ENCODE data around the gene SERPINE3.
A peak's percentile ranks its signal among the peaks of the same experiment; 100 is the strongest.

SERPINE3 gene

GRCh38 chr13:51364404-51365008 lies 25.0 kb downstream of the SERPINE3 start:
- DNase-seq = peak in 1 of 2 donors; percentile 87

GRCh38 chr13:51370116-51370515 lies 30.6 kb downstream of the SERPINE3 start:
- no peak for DNase-seq

- DNase-seq = no peak
Observed at GRCh38 chr13:51370811-51371210, 31.3 kb downstream of the SERPINE3 start.

- no peak for DNase-seq
Observed at GRCh38 chr13:51371768-51372399, 32.4 kb downstream of the SERPINE3 start.

- DNase-seq = no peak
Observed at GRCh38 chr13:51373451-51373850, 34.0 kb downstream of the SERPINE3 start.

- no peak for DNase-seq
Observed at GRCh38 chr13:51380269-51380668, 40.8 kb downstream of the SERPINE3 start.

GRCh38 chr13:51385114-51385513 lies 45.6 kb downstream of the SERPINE3 start:
- DNase-seq = no peak

GRCh38 chr13:51394724-51395123 lies 55.2 kb downstream of the SERPINE3 start:
- no peak for DNase-seq

- peak in 1 of 2 donors; percentile 53 for DNase-seq
Observed at GRCh38 chr13:51396352-51396751, 56.9 kb downstream of the SERPINE3 start.

- no peak for DNase-seq
Observed at GRCh38 chr13:51397262-51397941, 57.9 kb downstream of the SERPINE3 start.

- no peak for DNase-seq
Observed at GRCh38 chr13:51405176-51405575, 65.7 kb downstream of the SERPINE3 start.

- DNase-seq = no peak
Observed at GRCh38 chr13:51412431-51412830, 72.9 kb downstream of the SERPINE3 start.

Measured in bone marrow (tissue), 2 donors.